NOMO-1 (cell line): ENCODE measurements around the gene OR8B8.
"Not testable (repeated sequence)": the region's sequence is repeated elsewhere in the genome, so short reads cannot be mapped to it uniquely, and the experiment has no call there.

ENCODE experiments used
- DNase-seq, 2 experiments: peaks; one replicate each; lab custom pipeline; 2025; ENCODE audit not compliant: unreplicated experiment in 2 of 2; lab: John Stamatoyannopoulos, UW

Gene OR8B8, protein sequence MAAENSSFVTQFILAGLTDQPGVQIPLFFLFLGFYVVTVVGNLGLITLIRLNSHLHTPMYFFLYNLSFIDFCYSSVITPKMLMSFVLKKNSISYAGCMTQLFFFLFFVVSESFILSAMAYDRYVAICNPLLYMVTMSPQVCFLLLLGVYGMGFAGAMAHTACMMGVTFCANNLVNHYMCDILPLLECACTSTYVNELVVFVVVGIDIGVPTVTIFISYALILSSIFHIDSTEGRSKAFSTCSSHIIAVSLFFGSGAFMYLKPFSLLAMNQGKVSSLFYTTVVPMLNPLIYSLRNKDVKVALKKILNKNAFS

DNA sequence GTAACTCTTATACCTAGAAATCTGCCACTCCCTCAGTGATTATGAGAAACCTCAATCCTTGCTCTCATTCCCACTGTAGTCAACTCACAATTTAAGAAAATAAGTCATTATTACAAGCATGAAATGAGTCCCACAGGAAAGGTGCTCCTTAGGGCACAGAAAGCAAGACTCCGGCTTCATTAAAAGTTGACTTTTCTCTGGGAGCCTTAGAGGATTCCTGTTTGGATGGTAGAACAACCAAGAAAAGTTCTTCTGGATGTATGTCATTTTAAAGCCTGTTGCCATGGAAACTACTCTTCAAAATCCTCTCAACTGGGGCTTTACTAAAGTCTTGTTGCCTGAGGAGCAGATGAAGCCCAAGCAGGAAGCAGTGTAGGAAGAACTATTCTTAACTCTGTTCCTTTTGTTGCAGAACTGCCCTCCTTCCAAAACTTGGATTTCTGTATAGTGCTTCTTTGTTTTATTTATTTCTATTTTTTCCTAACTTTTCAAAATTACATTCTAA is at the start of gene OR8B8:
Gene OR8B8 (minus strand): TSS at position 51 of the 505 bp plus-strand sequence. CDS start 4,611 bp downstream, outside the sequence.
- no peak for DNase-seq

DNA sequence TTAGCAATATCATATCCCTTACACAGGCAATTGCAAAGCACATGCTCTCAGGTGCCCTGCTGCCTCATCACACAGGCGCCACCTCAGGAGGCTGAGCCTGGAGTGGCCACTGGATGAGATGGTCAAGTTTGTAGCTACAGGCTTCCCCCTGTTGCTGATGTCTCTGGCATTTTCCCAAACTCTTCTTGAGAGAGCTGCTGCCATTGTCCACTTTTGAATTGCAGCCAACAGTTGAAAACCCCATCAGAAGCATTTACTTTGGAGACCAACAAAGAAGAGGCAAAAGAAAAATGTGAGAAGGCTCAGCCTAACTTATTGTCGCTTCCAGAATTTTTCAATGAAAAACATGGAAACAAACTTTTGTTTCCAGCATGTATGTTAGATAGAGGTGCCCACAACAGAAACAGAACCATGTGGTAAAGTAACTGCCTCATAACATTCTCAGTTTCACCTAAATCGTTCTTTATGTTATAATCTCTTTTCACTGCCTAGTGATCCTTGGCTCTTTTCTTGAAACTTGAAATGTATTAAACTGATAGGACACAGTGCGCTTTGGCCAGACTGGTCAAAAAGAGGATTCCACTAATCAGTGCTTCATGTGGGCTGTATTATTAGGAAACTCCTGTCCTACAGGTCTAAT is 47.6 kb upstream of the OR8B8 start:
- no peak for DNase-seq

DNA sequence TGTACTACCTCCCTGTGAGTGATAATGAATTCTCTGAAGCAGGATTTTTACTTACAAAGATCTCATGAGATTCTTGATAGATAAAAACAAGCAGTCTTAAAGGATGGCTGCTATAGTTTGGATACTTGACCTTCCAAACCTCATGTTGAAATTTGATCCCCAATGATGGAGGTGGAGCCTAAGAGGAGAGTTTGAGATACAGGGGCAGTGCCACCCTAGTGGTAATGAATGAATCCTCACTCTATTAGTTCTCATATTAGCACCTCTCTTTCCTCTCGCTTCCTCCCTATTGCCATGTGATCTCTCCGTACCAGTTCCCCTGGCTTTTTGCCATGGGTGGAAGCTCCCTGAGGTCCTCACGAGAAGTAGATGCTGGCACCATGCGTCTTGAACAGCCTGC is 37.9 kb upstream of the OR8B8 start:
- no peak for DNase-seq

DNA sequence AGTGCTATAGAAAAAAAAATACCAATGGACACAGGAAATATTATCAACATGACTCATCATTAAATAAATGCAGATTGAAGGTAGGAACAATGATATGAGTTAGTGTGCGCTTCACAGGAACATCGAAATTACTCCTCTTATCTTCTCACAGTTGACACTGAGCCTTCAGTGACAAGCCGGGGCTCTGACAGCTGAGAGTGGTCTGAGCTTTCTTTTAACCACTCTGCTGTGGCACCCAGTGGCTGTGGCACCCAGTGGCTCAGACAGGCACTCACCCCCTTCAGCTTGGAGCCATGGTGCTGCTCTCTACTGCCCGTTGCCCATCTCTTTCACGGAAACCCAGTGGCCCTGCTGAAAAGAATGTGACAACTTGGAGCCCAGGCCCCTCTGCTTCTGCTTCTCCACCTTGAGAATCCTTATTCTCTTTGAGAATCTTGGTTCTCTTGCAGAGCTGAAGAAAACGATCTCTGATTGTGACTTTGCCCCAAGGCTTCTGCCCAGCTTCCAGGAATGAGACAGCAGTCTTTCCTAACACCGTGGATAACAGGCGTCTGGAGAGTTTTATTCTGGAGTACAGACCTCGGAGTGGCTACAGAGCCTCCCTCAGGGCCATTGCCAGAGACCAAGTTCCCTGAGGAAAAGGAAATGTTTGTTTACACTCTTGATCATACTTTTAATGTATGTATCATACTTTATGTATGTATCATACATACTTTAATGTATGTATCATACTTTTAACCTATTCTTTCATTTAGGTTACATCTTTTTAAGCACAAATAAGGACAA is 37.1 kb upstream of the OR8B8 start:
- no peak for DNase-seq

DNA sequence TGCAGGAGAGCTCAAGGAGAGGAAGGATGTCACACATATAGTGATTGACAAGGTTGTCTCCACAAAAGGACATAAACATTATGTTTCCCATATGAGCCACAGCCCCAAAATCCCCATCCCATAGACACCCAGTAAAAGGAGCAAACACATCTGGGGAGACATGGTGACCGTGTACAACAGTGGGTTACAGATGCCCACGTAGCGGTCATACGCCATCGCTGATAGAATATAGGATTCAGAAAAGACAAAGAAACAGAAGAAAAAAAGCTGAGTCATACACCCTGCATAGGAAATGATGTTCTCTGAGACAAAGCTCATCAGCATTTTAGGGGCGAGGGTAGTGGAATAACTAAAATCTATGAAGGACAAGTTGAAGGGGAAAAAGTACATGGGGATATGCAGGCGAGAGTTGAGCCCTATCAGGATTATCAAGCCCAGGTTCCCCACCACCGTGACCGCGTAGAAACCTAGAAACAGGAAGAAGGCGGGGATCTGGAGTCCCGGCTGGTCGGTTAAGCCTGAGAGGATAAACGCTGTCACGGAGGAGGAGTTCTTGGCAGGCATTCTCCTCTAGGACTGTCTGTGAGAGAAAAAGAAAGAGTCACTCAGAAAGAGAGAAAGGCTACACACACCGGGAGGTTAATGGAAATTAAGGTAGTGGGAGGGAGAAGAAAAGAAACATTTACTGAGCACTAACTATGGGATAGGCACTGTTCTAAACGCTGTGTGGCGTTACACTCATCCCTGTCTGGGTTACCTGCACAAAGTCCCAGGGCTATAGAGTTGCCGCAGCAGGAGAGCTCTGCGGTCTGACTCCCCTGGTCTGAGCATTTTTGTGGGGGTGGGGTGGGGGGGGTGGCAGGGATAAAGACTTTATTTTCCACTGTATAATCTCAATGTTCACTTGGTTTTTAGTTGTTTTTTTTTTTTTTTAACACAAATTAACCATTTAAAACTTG is 36.1 kb upstream of the OR8B8 start:
- DNase-seq: peak; percentile 26 to 42

DNA sequence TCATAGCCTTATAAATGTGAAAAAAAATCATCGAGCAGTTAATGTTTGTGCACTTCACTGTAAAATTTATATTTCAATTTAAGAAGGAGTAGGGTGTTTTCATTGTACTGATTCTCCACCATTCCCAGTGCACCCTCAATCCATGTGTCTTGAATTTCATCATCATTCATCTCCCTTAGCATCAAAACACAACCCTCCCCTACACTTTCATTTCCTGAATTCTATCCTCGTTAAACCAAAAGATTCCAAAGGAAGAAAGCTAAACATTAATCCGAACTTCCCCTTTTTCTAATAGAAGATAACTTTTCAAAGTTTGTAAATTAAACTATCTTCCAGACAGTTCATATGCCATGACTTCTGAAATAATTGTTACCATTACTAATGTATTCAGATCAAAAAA is 34.1 kb upstream of the OR8B8 start:
- peak in 1 of 2 experiments; percentile 3 for DNase-seq

DNA sequence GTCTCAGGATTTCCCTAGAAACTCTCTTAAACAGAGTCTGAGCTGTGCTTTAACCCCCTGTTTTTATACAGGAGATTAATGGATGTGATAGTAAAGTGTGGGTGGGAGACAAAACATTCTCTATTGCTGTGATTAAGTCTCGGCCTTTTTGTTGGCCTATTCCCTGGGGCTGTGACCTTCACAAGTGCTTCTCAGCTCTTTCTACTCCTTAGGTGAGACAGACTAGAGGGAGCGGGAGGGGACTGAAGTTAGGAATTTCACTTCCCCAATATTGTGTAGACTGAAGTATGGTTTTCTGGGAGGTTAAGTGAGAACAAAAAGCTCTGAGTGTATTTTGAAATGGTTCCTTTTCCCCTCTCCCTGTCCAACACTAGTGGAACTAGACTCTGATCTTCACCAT is 29.8 kb upstream of the OR8B8 start:
- DNase-seq: no peak

DNA sequence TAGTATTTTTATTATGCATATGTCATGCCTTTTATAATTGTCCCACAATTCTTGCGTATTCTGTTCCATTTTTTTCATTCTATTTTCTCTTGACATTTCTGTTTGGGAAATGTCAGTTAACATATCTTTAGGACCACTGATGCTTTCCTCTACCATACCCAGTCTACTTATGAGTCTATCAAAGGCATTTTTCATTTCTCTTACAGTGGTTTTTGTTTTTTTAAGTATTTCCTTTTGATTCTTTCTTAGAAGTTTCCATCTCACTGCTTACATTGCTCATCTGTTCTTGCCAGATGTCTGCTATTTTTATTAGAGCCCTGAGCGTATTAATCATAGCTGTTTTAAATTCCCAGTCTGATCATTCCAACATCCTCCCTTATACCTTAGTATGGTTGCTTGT is 29.3 kb upstream of the OR8B8 start:
- no peak for DNase-seq

DNA sequence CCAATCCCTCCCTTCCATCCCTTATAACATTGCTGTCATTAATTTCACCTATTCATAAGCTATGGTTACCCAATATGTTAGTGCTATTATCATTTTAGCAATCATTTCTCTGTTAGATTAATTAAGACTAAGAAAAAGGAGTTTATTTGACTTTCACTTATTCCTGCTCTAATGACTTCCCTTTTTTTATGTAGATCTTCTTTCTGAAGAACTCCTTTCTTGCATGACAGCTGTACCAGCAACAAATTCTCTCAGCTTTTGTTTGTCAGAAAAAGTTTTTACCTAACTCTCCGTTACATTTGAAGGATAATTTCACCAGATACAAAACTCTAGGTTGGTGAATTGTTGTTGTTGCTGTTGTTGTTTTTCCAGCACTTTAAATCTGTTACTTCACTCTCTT is 28.6 kb upstream of the OR8B8 start:
- peak in 1 of 2 experiments; percentile 27 for DNase-seq

DNA sequence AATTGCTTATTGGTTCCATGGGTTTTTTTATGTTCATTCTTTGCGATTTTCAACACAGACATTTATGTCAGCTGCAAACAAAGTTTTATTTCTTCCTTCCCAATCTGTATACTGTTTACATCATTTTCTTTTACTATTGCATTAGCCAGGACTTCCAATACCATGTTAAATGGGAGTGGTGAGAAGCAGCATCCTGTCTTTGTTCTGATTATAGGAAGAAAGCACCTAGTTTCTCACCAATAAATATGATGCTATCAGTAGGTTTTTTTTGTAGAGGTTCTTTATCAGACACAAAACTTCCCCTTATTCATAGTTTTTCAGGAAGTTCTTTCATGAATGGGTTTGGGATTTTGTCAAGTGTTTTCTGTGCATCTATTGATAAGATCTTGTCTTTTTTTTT is 28.0 kb upstream of the OR8B8 start:
- no peak for DNase-seq

DNA sequence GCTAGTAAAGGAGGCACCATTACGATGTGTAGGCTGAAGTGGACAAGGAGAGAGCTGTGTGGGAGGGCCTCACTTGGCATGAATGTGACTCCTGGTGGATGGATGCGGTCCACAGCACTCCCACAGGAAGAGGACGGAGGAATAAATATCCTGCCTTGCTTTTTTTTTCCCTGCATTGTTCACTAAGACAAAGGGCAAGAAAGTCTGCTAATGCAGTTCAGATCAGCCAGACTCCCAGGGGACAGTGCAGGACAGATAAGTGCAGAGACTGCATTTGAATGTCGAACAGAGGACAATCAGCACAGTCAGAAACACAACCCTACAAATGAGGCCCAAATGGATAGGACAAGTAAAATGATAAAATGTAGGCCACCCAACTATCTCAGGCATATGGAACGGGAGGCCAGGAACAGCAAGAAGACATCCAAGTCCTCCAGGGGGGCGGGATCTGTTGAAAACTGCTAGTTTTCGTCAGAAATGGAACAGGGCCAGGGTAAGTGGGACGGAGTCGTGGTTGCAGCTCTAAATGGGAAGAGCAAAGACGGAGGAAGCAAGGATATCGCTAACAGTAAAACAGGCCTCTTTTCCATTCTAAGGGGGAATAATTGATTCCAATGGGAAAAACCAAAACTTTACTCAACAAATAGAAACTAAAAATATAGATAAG is 25.2 kb upstream of the OR8B8 start:
- DNase-seq: no peak

DNA sequence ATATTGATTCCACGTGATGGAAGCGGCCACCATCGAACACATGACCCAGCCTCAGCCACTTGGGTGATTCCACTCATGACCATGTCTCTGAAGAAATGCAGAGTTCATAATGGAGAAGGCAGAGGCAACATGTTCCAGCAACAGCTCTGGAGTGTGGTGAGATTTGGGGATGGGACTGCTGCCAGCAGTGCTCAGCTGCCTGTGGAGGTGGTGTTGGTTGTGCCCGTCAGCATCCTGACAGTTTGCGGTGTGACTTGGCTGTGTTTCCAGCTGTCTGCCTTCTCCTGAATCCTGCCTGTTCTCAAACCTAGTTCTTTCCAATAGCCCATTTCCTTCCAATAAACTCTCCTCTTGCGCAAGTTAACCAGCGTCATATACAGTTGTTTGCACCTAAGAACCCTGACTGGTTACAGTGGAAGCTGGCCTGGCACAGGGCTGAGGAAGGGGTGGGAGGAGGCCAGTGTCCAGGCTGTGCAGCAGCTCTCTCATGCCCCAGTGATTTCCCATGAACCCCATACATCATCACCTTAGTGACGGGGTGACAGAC is 22.0 kb upstream of the OR8B8 start:
- DNase-seq: no peak

DNA sequence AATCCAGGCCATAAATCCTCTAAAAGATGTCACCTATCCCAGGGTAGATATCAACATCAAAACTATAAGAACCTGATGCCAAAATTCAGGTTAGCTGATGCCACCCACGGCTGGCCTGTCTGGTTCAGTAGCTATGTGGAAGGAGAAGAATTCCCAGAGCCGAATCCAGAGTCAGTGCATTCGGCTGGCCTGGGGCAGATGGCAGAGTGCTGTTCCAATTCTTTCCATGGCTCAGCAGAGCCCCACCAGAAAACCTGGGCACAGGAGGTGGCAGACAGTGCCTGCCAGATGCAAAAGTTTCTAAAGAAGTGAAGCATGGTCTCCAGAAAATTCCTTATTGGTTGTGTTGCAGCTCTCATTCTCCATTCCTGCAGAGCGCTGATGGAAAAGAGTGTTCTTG is 19.9 kb upstream of the OR8B8 start:
- DNase-seq: no peak

DNA sequence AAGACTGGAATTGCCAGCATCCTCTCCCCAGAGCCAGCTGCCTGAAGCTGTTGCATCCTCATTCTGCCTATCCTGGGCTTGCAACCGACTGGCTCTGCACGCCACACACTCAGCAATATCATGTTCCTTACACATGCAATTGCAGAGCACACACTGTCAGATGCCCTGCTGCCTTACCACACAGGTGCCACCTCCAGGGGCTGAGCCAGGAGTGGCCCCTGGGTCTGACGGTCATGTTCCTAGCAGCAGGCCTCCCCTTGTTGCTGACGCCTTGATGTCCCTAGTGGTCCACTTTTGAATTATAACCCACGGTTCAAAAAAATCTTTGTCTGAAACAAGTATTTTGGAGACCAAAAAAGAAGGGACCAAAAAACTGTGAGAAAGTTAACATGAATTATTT is 18.5 kb upstream of the OR8B8 start:
- DNase-seq: no peak

DNA sequence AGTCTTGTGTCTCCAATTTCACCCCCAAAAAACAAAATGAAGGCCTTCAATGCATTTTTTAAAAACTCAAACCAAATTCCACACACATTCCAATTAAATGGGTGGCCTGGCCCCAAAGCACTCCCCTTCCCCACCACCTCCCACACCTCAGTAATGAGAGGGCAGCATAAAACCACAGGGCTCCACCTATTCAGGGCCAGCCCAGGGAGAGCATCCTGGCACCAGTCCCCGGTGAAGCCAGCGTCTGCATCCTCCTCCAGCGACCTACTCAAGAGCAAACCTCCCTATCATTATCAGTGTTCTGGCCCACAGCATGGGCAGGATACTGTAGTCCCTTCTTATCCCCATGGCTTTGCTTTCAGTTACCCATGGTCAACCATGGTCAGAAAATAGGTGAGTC is 17.8 kb upstream of the OR8B8 start:
- DNase-seq: no peak

DNA sequence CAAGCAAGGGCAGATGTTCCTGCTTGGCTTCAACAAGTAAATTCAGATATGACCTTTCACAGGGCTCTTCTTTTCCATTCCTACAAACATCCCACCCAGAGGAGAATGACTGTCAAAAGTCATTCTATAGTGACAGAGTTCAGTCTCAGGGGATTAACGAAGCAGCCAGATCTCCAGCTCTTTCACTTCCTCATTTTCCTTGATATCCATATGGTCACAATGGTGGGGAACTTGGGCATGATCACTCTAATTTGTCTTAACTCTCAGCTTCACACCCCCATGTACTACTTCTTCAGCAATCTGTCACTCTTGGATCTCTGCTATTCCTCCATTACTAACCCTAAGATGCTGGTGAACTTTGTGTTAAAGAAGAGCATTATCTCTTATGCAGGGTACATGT is 15.0 kb upstream of the OR8B8 start:
- DNase-seq: peak in 1 of 2 experiments; percentile 3

DNA sequence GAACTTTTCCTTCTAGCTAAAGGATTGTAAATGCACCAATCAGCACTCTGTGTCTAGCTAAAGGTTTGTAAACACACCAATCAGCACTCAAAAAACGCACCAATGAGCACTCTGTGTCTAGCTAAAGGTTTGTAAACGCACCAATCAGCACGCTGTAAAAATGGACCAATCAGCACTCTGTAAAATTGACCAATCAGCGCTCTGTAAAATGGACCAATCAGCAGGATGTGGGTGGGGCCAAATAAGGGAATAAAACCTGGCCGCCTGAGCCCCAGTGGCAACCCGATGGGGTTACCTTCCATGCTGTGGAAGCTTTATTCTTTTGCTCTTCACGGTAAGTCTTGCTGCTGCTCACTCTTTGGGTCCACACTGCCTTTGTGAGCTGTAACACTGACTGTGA is 13.9 kb upstream of the OR8B8 start:
- not testable (repeated sequence) for DNase-seq

DNA sequence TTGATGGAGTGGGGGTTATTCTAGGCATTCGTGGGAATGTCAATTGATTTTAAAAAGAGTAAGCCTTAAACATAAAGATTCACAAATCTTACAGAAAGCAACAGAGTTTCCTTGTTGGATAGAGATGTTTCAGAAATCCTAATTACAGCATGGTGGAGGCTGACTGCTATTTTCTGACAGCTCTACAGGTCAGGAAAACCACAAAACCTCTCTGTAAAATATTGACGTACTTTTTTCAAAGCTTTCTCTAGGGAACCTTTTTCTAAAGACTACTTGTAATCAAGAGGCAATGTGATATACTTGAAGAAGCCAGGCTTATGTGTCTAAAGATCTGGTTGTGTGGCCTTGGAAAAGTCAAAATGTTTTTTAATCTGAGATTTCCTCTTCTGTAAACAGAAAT is 9.1 kb upstream of the OR8B8 start:
- DNase-seq: no peak

DNA sequence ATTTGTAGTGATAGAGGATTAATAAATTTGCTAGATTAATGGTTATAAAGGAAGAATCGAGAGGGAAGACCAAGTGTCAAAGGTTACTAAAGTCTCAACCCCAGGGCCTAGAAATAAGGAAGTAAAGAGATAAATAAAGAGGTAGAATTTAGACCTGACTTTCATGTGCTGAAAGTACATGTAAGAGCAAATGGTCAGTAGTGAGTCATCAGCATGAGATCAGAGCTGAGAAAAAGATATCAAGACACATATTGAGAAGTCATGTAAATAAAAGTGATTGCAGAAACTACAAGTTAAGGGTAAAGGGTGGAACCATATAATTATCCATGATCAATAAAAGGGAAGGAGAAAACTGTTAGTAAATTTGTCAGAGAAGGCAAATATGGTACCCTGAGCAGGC is 1.4 kb upstream of the OR8B8 start:
- DNase-seq: peak in 1 of 2 experiments; percentile 4

DNA sequence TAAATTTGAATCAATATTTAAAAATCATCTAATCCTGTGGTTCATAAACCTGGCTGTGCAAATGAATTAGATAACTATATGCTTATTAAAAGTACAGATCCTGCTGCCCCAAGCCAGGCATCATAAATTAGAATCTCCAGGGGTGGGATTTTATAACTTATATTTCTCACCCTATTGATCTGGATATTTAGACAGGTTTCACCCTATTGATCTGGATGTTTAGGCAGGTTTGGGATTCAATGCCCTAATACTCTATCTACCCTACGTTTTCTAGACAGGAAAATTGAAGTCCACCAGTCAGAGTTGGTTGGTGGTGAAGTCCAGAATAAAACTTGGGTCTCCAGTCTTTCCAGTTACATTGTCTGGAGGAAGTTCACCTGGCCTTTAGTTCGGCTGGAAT is 2.6 kb downstream of the OR8B8 start:
- no peak for DNase-seq
